ENCODE measurements around the gene DEK. TPM values are rescaled to one million over a fixed set of nuclear protein-coding genes. Genes with fewer than 3 reads are reported as not detected.

Gene DEK
- 34.5 and 55.5 TPM in 2 replicates for total RNA-seq

GRCh38 chr6:18264219-18264922, at the start of gene DEK:
DEK (minus strand) TSS chr6:18264530; CDS start chr6:18263987, 543 bp downstream.

Other genes with a start within 250 kb of the DEK start
- 2.6 and 2.9 TPM in 2 replicates for gene NHLRC1, start 141.9 kb downstream of the DEK start, total RNA-seq
- 11.6 and 13.9 TPM in 2 replicates for gene TPMT, start 109.5 kb downstream of the DEK start, total RNA-seq
- 26.7 and 33.7 TPM in 2 replicates for gene KDM1B, start 109.1 kb downstream of the DEK start, total RNA-seq
- 1.2 and 2.7 TPM in 2 replicates for gene RNF144B, start 122.8 kb upstream of the DEK start, total RNA-seq

All from smooth muscle cell of the pulmonary artery (primary cell).